NT2/D1 (cell line): ENCODE measurements around the gene P3H1.

Source experiments
- SUZ12 ChIP-seq: IDR thresholded peaks from 2 replicates; pipeline ENCODE4 v1.6.1; 2011; ENCODE audit not compliant: insufficient read length, insufficient read depth; ENCODE audit errors: extremely low read depth
- YY1 ChIP-seq: IDR thresholded peaks from 2 replicates; pipeline ENCODE4 v1.6.1; 2011; ENCODE audit not compliant: insufficient read length, insufficient read depth
- ZNF274 ChIP-seq: IDR thresholded peaks from 2 replicates; pipeline ENCODE4 v1.6.1; 2011; ENCODE audit warnings: mild to moderate bottlenecking, low read depth, low read length

- no peak for TF ChIP-seq YY1
- TF ChIP-seq ZNF274: no peak
- TF ChIP-seq SUZ12: no peak
These were observed 68.6 kb downstream of the P3H1 start for GRCh38 chr1:42698081-42698813.
